Activated naive CD4-positive, alpha-beta T cell treated with Interleukin-2 at 50 U/mL for 16 hours (primary cell): ENCODE results near the gene SMLR1.
"Not testable (repeated sequence)": the region's sequence is repeated elsewhere in the genome, so short reads cannot be mapped to it uniquely, and the experiment has no call there.

Experiments used
- DNase-seq: peaks from one replicate; pipeline ENCODE4 v3.0.0-alpha.2; 2020

SMLR1 gene

DNA sequence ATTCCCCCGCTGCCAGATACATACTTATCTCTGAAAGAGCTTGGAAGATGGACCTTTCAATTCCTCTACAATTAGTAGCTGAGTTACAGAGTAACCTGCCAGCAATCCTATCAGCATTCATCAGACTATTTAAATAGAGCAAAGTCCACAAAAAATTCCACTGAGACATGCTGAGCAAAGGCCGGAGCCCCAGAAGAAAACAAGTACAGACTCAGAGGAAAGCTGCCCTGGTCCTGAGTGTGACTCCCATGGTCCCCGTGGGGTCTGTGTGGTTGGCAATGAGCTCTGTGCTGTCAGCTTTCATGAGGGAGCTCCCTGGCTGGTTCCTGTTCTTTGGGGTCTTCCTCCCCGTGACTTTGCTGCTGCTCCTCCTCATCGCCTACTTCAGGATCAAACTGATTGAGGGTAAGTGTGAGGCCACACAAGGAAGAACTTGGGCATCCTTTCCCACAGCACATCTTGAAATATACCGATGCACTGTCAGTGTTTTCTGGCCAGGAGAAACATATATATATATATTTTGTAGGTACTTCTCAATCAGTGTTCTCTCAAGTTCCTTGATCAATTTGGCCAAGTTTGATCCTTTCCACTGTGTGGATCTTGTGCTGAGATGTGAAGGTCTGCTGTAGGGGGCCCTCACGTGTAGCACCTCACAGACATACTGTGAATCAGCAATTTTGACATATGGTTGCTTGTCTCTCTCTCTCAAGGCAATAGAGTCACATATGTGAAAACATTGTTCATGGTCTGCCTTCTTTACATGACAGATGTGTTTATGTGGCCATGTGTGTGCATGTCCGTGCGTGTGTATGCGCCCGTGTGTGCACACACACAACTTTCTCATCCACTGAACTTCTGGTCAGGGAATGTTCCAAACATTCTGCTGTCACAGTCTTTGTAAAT is at the start of gene SMLR1:
Gene SMLR1 (plus strand): TSS at position 160 of the 903 bp plus-strand sequence. CDS start 8 bp downstream, at position 168.
- no peak for DNase-seq

DNA sequence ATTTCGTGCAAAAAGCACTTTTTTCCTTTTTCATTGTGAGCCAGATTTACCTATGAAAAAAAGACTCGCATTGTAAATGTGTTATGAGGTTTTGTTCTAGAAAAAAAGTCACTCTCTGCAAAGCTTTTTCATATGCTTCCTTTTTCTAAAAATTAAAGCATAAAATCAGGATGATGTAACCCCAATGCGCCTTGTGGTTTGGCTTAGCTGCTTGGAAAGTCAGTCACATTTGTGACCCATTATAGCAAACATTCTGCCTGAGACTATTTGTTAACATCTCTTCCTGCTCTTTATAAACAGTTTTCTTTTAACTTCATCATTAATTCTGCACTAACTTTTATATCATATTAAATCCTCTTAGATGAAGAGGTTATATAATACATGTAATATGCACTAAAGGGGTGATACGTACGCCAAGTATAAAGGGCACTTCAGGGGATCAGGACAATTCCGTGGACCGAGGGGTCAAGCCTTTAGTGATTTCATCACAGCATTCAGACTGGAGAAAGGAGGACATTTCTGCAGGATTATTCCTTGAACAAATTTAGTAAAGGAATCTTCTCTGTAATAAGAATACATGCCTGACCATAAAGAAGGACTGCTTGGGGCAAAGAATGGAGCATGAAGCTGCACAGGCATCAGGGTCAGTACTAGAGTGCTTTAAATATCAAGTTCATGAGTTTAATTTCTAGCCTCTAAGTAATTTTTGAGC is 48.1 kb upstream of the SMLR1 start:
- no peak for DNase-seq

DNA sequence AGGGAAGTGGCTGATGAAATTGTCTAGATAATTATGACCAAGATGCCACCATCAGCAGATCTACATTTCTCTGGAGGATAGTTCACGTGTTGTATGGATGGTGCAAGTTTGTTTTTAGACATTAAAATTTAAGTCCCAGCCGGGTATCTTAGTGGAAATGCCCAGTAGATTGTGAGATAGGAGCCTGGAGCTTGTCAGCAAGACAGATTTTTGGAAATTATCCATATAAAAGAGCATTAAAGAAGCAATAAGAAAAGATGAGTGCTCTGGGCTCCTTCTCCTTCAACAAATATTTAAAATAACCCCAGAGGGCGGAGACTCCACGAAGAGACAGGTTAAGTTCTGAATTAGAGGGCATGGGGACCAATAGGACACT is 47.6 kb upstream of the SMLR1 start:
- no peak for DNase-seq

DNA sequence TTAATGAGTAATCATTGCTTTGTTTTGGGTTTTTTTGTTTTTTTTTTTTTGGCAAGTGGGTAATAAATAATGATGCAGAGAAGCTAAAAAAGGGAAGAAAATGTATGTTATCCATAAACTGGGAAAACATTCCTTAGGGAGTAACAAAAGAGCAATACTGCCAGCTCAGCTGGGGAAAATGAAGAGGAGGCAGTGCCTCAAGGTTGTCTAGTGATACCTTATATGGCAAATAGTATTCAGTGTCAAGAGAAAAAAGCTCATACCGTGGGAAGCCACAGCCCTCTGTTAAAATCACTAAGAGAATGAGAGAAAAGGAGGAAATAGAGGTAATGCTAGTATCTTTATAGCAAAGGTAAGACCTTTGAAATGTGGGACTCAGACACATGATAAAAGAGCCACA is 47.1 kb upstream of the SMLR1 start:
- DNase-seq, result no peak

DNA sequence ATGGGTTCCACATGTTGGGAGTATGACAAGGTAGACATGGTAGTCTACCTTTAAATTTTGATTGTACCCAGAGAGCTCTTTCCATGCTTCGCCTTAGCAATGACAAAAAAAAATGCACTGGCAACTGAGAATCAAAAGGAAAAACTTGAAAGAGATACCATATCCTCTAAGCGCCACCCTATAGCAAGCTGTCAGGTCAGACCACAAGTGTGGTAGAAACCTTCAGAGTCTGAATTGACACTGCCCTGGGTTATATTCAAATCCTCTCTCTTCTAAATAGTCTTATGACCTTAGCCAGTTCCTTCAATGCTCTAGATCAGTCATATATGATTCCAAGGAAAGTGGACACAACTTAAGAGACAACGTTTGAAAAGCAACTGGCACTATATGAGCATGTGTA is 45.6 kb upstream of the SMLR1 start:
- no peak for DNase-seq

- no peak for DNase-seq
Measured at GRCh38 chr6:130783416-130784107, 43.6 kb upstream of the SMLR1 start.

DNA sequence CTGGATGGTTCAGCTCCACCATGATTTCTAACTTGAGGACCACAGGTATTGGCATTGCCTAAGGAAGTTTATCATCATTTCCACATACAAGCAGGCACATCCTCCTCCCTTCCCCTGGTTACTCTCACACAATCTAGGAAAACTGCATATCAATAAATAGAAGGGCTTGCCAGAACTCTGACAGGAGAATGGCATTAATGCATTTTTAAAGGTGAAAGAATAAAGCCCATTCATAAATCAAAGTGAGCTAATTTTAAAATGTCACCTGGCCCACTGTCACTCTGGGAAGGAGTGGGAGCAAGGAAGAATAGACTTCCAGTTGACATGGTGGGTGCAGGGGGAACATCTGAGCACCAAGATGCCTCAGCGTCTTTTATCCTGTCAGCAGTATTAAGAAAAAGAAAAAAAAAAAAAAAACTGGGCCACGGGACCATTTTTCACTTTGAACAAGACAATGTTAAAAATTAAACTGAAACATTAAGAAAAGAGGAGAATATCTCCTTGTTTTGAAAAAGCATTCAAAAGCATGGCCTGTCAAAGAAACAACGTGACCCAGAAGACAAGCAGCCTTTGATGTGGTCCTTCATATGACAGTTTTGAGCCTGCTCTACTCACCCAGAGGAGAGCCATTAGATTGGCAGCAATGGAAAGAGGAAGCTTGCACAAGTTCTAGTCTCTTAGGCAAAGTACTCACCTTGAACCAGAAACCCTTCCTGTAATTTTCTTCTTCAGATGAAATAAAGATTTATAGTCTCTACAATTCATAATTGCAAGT is 39.3 kb upstream of the SMLR1 start:
- no peak for DNase-seq

GRCh38 chr6:130788954-130789353 is 38.3 kb upstream of the SMLR1 start:
- DNase-seq, result no peak

DNA sequence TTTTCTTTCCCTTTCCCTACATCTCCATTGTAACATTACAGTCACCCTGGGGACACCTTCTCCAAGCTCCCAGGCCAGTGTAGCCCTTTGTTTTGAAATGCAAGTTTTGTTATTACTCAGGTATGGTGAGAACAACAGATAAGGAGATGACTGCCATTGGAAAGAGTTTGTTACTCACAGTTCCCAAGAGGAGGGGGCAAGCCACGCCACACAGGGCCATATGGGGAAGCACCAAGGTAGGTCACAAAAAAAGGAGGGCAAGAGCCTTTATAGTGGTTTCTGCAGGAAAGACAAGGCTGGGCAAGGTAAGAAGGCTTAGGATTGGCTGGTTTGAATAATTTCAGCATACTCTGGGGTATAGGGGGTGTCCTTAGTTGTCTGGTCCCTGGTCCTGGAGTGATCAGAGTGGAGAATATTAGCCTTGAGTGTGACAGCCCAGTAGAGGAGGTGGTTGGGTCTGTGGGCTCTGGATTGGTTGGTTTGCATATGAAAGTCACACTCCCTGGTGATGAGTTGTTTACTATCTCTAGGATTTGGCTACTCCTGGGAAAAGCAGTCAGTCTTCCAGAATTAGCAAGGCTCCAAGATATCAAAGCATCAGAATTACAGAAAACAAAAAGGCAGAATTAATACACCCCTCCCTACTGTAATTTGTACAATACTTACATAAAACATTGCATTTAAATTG is 33.1 kb upstream of the SMLR1 start:
- no peak for DNase-seq

DNA sequence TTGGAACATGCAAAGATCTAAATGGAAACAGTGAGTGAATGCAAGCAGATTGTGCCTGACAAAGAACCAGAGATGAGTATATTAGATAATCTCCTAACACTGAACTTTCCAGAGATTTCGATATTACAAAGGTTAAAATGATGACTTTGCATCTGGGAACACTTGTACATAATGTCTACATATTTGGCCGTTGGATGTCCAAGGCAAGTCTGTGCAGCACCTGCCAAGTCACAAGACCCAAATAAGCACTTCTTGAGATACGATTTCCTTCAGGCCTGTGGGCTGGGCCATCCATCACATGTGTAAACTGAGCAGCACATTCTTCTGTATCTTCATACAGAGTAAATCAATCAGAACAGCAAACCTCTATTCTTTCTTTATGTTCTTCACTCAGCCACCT is 32.5 kb upstream of the SMLR1 start:
- no peak for DNase-seq

- no peak for DNase-seq
Measured at GRCh38 chr6:130796313-130796905, 30.8 kb upstream of the SMLR1 start.

GRCh38 chr6:130797061-130797460 is 30.1 kb upstream of the SMLR1 start:
- no peak for DNase-seq

GRCh38 chr6:130801368-130801767 is 25.8 kb upstream of the SMLR1 start:
- not testable (repeated sequence) for DNase-seq

DNA sequence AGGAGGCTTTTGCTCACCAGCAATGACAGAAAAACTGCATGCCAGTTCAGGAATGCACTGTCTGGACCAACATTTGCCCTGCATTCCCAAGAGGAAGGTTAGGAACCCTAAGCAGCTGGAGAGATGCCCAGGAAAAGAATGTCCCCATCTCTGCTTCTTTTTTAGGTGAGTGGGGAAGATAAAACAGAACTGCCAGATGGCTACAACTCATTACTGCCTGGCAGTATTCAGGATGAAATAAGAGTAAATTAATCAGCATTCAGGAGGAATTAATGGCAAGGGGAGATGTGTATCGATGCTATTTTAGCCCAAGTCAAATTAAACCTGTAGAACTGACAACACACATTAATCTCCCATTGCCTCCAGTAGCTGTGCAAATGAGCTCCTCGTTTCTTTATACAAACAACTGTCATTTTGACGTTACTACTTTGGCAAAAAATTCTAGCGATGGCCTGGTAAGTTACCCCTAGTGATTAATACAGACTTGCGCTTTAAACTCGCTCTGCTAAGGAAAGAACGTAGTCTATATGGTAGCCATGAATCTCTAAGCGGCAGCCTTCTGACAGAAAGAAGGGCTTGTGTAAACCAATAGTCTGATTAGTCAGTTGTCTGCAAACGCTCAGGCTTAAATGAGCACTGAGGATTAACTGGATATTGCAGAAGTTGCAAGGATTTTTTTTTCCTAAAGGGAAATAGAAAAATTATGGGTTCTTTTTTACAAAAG is 16.7 kb upstream of the SMLR1 start:
- no peak for DNase-seq

DNA sequence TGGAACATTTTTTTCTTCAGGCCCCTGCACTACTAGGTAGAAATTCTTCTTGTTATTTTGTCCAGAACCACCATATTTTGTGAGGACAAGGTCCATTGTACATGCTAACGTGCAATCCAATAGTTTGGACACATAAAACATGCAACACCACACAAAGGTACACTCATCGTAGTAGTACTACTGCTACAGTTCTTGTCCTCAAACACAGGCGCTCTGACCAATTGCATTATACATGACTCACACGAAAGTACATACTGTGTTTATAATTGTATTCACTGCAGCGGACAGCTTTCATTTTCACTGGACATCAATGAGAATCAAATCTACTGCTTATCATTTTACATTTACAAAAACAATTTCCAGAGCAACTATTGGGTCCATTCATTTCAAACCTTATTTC is 15.3 kb upstream of the SMLR1 start:
- DNase-seq, result no peak

- no peak for DNase-seq
Measured at GRCh38 chr6:130814506-130814905, 12.7 kb upstream of the SMLR1 start.

DNA sequence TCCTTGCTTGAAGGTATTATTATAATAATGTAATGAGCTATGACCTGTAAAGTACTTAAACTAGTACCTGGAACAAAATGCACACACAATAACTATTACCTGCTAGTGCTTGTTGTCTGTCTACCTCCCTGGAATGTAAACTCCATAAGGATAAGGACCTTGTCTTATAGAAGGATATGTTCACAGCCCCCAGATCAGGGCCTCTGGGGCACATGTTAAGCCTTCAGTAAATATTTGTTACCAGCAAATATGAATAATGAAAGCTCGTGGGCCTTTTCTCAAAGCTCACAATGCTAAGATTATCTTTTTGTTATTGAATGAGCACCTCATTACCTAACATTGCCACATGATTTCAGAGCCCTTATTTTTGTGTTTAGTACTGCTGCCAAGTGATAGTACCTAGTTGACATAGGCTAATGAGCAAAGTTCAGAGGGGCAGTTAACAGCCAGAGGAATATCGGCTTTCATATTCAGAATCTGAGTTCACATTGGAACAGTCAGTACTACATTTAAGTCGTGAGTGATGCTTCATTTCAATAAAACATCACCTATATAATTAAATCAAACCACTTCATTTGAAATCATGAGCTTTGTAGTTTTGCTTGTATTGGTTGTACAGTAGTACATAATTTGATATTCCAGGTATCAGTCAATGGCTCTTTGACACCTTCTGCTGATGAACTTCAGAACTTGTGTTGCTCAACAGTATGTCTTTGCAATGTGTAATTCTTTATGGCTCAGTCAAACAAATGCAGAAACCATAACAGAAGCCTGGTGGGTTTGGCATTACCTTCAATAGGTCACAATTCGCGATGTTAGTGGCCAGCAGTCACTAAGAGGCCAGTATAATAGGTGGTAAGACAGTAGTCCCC is 11.8 kb upstream of the SMLR1 start:
- DNase-seq, result no peak

- no peak for DNase-seq
Measured at GRCh38 chr6:130822736-130823135, 4.5 kb upstream of the SMLR1 start.

GRCh38 chr6:130824978-130825694 is 2.1 kb upstream of the SMLR1 start:
- DNase-seq, result no peak
